DND-41 (cell line): ENCODE measurements around the gene ITIH3.

Source experiments
- EZH2 ChIP-seq: IDR thresholded peaks from 3 replicates; pipeline ENCODE4 v1.6.1; 2012; ENCODE audit warnings: borderline replicate concordance, low read depth, mild to moderate bottlenecking, moderate library complexity, low read length, inconsistent platforms; ENCODE audit not compliant: severe bottlenecking
- TF ChIP-seq, protein P1 (sequence below): IDR thresholded peaks from 2 replicates; pipeline ENCODE4 v1.5.1; 2012; ENCODE audit warnings: borderline replicate concordance, low read length, moderate library complexity, mild to moderate bottlenecking; ENCODE audit not compliant: poor library complexity, severe bottlenecking; ENCODE audit errors: extremely low read depth

DNA sequence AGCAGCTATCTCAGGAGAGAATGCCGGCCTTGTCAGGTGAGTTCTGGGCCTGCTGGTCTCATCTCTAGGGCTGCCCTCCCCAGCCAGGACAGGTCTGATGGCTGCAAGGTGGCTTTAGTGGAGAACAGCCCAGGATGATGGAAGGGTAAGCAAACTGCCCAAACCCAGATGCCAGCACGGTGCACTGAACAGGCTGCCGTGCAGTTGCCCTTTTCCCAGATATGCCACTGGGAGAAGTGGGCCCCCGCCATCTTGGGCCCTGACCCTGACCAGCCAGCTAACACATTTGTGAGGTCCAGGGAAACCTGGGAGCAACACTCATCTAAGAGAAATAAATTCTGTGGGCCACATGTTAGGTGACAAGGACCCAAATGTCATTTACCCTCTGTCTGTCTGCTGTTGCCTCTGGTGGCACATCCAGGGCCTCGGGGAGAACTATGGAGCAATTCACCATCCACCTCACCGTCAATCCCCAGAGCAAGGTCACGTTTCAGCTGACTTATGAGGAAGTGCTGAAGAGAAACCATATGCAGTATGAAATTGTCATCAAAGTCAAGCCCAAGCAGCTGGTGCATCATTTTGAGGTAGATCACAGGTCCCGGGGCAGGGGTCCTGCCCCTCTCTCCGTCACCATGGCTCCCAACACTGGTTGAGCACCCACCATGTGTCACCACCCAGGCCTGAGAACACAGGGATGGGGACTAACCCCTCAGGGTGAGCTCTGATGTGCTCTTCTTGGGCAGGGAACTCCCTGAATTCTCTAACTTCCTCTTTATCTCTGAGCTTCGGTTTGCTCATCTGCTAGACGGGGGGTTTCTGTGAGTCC, 15.4 kb upstream of the ITIH3 start:
- TF ChIP-seq, protein P1, sequence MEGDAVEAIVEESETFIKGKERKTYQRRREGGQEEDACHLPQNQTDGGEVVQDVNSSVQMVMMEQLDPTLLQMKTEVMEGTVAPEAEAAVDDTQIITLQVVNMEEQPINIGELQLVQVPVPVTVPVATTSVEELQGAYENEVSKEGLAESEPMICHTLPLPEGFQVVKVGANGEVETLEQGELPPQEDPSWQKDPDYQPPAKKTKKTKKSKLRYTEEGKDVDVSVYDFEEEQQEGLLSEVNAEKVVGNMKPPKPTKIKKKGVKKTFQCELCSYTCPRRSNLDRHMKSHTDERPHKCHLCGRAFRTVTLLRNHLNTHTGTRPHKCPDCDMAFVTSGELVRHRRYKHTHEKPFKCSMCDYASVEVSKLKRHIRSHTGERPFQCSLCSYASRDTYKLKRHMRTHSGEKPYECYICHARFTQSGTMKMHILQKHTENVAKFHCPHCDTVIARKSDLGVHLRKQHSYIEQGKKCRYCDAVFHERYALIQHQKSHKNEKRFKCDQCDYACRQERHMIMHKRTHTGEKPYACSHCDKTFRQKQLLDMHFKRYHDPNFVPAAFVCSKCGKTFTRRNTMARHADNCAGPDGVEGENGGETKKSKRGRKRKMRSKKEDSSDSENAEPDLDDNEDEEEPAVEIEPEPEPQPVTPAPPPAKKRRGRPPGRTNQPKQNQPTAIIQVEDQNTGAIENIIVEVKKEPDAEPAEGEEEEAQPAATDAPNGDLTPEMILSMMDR: no peak
- TF ChIP-seq EZH2: no peak
